WTC11 (cell line): ENCODE data around the gene PEAK3. TPM values are rescaled to one million over a fixed set of nuclear protein-coding genes. Genes with fewer than 3 reads are reported as not detected.

ENCODE experiments used
- ATAC-seq: fragments of 200-7000 bp; cut with Tn5 transposase; 2 replicates; pipeline ENCODE4 v1.10.0; 2021; ENCODE audit warnings: mild to moderate bottlenecking, moderate library complexity
- CTCF ChIA-PET: fragments of 300-600 bp; sonication (Branson Sonifier 250); formaldehyde crosslinking; loops from one replicate; lab custom pipeline; 2021; ENCODE audit warnings: antibody characterized with exemption; lab: Charles Lee
- POLR2A ChIA-PET: fragments of 350-600 bp; sonication (Branson Sonifier 250); formaldehyde crosslinking; loops from one replicate; lab custom pipeline; 2021; ENCODE audit warnings: antibody characterized with exemption; lab: Charles Lee
- DNase-seq: peaks from one replicate; pipeline ENCODE4 v3.0.0; 2021; ENCODE audit warnings: low spot score
- H3K27ac Mint-ChIP-seq: 2 replicates; pipeline ENCODE4 v1.8.0; 2021; ENCODE audit warnings: mixed read lengths
- H3K27me3 Mint-ChIP-seq: 2 replicates; pipeline ENCODE4 v1.8.0; 2021; ENCODE audit warnings: low read depth, mild to moderate bottlenecking, moderate library complexity, mixed read lengths
- H3K36me3 Mint-ChIP-seq: 2 replicates; pipeline ENCODE4 v1.8.0; 2021; ENCODE audit warnings: mixed read lengths
- H3K4me1 Mint-ChIP-seq: 2 replicates; pipeline ENCODE4 v1.8.0; 2022; ENCODE audit warnings: mixed read lengths
- H3K4me3 Mint-ChIP-seq: 2 replicates; pipeline ENCODE4 v1.8.0; 2021; ENCODE audit warnings: mild to moderate bottlenecking, moderate library complexity, mixed read lengths
- H3K9me3 Mint-ChIP-seq: 2 replicates; pipeline ENCODE4 v1.8.0; 2021; ENCODE audit warnings: mixed read lengths
- ARID4B ChIP-seq: sonication (generic); formaldehyde crosslinking; IDR thresholded peaks from 2 replicates; pipeline ENCODE4 v1.8.0; 2023; ENCODE audit warnings: missing genetic modification reagents, mild to moderate bottlenecking, borderline replicate concordance
- ATF2 ChIP-seq: sonication (generic); formaldehyde crosslinking; IDR thresholded peaks from 2 replicates; pipeline ENCODE4 v1.8.1; 2022; ENCODE audit warnings: low read depth, missing genetic modification reagents, borderline replicate concordance
- CREB1 ChIP-seq: sonication (generic); formaldehyde crosslinking; IDR thresholded peaks from 2 replicates; pipeline ENCODE4 v1.8.0; 2023; ENCODE audit warnings: mild to moderate bottlenecking, missing genetic modification reagents
- E2F1 ChIP-seq: sonication (generic); formaldehyde crosslinking; IDR thresholded peaks from 2 replicates; pipeline ENCODE4 v1.8.0; 2022; ENCODE audit warnings: mild to moderate bottlenecking, missing genetic modification reagents
- E2F5 ChIP-seq: sonication (generic); formaldehyde crosslinking; IDR thresholded peaks from 2 replicates; pipeline ENCODE4 v1.8.1; 2022; ENCODE audit warnings: mild to moderate bottlenecking, moderate library complexity, missing genetic modification reagents
- ETV6 ChIP-seq: sonication (generic); formaldehyde crosslinking; IDR thresholded peaks from 2 replicates; pipeline ENCODE4 v1.8.1; 2022; ENCODE audit warnings: mild to moderate bottlenecking, missing genetic modification reagents
- FOXJ3 ChIP-seq: sonication (generic); formaldehyde crosslinking; IDR thresholded peaks from 2 replicates; pipeline ENCODE4 v1.9.0; 2021; ENCODE audit warnings: missing genetic modification reagents, mild to moderate bottlenecking, borderline replicate concordance
- KAT7 ChIP-seq: sonication (generic); formaldehyde crosslinking; IDR thresholded peaks from 2 replicates; pipeline ENCODE4 v1.8.1; 2023; ENCODE audit warnings: missing genetic modification reagents, mild to moderate bottlenecking, borderline replicate concordance
- NFE2L1 ChIP-seq: sonication (generic); formaldehyde crosslinking; IDR thresholded peaks from 2 replicates; pipeline ENCODE4 v1.8.1; 2023; ENCODE audit warnings: missing genetic modification reagents
- OVOL2 ChIP-seq: fragments of 250-450 bp; sonication (Bioruptor Pico); IDR thresholded peaks from 2 replicates; pipeline ENCODE4 v1.9.0; 2021; ENCODE audit warnings: mild to moderate bottlenecking, borderline replicate concordance
- PRRX2 ChIP-seq: fragments of 250-450 bp; sonication (Bioruptor Pico); IDR thresholded peaks from 2 replicates; pipeline ENCODE4 v1.8.0; 2021; ENCODE audit warnings: mild to moderate bottlenecking
- STAT6 ChIP-seq: sonication (generic); formaldehyde crosslinking; conservative IDR thresholded peaks from 2 replicates; pipeline ENCODE4 v1.8.1; 2023; ENCODE audit warnings: mild to moderate bottlenecking, low read depth, missing genetic modification reagents, moderate library complexity
- USF1 ChIP-seq: sonication (generic); formaldehyde crosslinking; IDR thresholded peaks from 2 replicates; pipeline ENCODE4 v1.8.0; 2022; ENCODE audit warnings: mild to moderate bottlenecking, missing genetic modification reagents
- ZBTB21 ChIP-seq: sonication (generic); formaldehyde crosslinking; IDR thresholded peaks from 2 replicates; pipeline ENCODE4 v1.8.1; 2023; ENCODE audit warnings: mild to moderate bottlenecking, missing genetic modification reagents, borderline replicate concordance
- ZNF263 ChIP-seq: sonication (generic); formaldehyde crosslinking; IDR thresholded peaks from 2 replicates; pipeline ENCODE4 v1.8.1; 2022; ENCODE audit warnings: low read depth, mild to moderate bottlenecking, moderate library complexity, missing genetic modification reagents
- total RNA-seq: library from RNA; stranded (reverse); gene quantifications from 3 replicates; pipeline ENCODE4 v1.2.3, GENCODE V29; 2021

PEAK3 gene
- total RNA-seq, 1 experiment from 2014 or later = not detected

- ChIA-PET POLR2A (interaction anchor here (0.8 kb wide), 1 partner anchor 10 kb away, joined by 3 read pairs; no protein-coding TSS in a partner anchor), CTCF (interaction anchor here (1.3 kb wide), 1 partner anchor 10 kb away, joined by 5 read pairs; no protein-coding TSS in a partner anchor)
- H3K9me3 Mint-ChIP-seq = no peaks in the 10 kb centered on the region
- no peak overlapping the region for H3K4me3 Mint-ChIP-seq
- TF ChIP-seq PRRX2 (CRISPR knock-in tag) (no peak), ZNF263 (CRISPR knock-in tag) (no peak), ZBTB21 (CRISPR knock-in tag) (no peak), STAT6 (CRISPR knock-in tag) (no peak), NFE2L1 (CRISPR knock-in tag) (no peak), CREB1 (CRISPR knock-in tag) (no peak), E2F1 (no peak), E2F5 (no peak), ARID4B (CRISPR knock-in tag) (no peak), FOXJ3 (CRISPR knock-in tag) (no peak), USF1 (CRISPR knock-in tag) (no peak), KAT7 (no peak), OVOL2 (CRISPR knock-in tag) (no peak), ETV6 (CRISPR knock-in tag) (no peak), ATF2 (CRISPR knock-in tag) (no peak)
- H3K36me3 Mint-ChIP-seq = peaks cover 21% of the 10 kb centered on the region
- peaks cover 25% of the 10 kb centered on the region for H3K4me1 Mint-ChIP-seq
- H3K27me3 Mint-ChIP-seq = no peaks in the 10 kb centered on the region
- ATAC-seq (no peak), DNase-seq (no peak)
- H3K27ac Mint-ChIP-seq = no peak overlapping the region
These were observed 38.5 kb downstream of the PEAK3 start for GRCh38 chr19:2243274-2244124.
